HUES48 (cell line): ENCODE results near the gene SOCS1.

ENCODE experiments used
- H3K27ac ChIP-seq: one replicate; pipeline ENCODE4 v1.7.0; 2013; ENCODE audit warnings: low read depth, low read length, inconsistent platforms
- H3K27me3 ChIP-seq: 2 replicates; pipeline ENCODE4 v1.6.1; 2013; ENCODE audit warnings: mild to moderate bottlenecking, low read length; ENCODE audit not compliant: control insufficient read depth, insufficient read depth
- H3K36me3 ChIP-seq: 2 replicates; pipeline ENCODE4 v1.6.1; 2013; ENCODE audit warnings: low read length; ENCODE audit not compliant: control insufficient read depth, insufficient read depth
- H3K4me1 ChIP-seq: 2 replicates; pipeline ENCODE4 v1.6.1; 2013; ENCODE audit warnings: mild to moderate bottlenecking, low read length; ENCODE audit not compliant: control insufficient read depth, insufficient read depth
- H3K4me3 ChIP-seq: 2 replicates; pipeline ENCODE4 v1.5.1; 2013; ENCODE audit warnings: mild to moderate bottlenecking, low read depth, low read length
- H3K9ac ChIP-seq: 2 replicates; pipeline ENCODE4 v1.6.1; 2013; ENCODE audit warnings: mild to moderate bottlenecking, low read depth, low read length, moderate library complexity
- H3K9me3 ChIP-seq: 2 replicates; pipeline ENCODE4 v1.6.1; 2013; ENCODE audit warnings: low read length; ENCODE audit not compliant: control insufficient read depth, insufficient read depth

Gene SOCS1

DNA sequence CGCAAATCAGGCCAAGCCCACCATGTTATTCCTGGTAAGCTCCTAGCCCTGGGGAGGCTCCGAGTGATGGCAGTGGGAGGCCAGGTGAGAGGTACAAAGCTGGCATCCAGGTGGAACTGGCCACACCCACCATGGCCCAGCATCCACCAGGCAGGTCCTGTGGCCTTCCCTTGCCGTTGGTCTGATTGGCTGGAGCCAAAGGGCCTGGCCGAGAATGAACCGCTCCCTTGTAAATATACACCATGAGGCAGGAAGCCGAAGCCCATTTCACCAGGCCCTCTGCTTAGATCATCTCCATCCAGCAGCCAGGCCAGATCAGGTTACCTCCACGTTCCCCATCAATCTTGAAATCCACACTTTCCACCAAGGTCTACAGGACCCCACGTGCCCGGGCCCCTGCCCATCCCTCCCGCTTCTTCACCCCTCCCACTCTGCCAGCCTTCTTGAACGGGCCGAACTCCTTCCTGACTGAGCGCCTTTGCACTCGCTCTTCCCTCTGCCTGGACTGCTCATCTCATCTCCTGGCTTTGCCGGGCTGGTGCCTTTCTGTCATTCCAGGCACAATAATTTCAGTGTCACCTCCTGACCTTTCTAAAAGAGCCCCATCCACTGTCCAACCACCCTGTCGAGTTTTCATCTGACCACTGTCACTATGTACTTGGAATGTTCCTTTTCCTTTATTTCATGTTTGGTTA is 5.8 kb downstream of the SOCS1 start:
- Histone ChIP-seq H3K27ac (no peak overlapping the region), H3K36me3 (peaks cover 12% of the 10 kb centered on the region), H3K4me1 (peaks cover 7% of the 10 kb centered on the region), H3K27me3 (no peaks in the 10 kb centered on the region), H3K9ac (no peak overlapping the region), H3K4me3 (no peak overlapping the region), H3K9me3 (no peaks in the 10 kb centered on the region)

DNA sequence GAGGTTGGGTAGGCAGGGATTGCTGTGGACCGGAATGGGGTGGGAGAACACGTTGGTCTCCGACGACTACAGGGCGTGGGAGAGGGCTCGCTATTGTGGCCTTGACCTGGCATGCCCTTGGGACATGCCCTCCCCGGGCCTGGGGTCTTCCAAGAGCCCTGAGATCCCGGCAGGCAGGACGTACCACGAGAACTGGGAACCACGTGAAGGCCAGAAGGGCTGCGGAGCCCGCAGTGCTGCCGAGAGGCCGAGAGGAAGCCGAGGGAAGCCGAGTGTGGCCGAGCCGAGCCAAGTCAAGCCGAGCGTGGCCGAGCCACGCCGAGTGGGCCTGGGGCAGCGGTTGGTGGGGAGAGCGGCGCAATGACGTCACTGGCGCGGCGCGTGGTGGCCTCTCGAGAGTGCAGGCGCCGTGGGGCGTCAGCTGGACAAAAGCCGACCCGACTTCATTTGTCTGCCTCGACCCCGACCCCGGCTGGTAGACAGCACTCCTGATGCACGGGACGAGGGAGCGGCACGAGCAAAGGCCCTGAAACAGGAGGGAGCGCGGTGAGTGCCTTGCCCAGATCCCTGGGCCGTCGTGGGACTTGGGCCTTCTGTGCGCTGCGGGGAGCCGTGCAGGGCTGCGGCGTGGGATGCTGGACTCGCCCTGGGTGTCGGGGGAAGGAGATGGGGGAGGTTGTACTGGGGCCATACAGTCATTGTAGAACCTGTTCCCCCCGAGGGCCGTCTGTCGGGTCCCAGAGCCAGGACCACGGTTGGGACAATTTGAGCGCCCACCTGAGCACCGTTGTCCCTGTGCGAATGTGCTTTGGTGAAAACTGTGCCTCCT is 6.6 kb downstream of the SOCS1 start:
- peaks cover 7% of the 10 kb centered on the region; the same call in 1 of the 2 replicates for H3K4me1 ChIP-seq
- no peak overlapping the region for H3K9ac ChIP-seq
- peaks cover 12% of the 10 kb centered on the region for H3K36me3 ChIP-seq
- H3K4me3 ChIP-seq: no peak overlapping the region
- H3K27me3 ChIP-seq: no peaks in the 10 kb centered on the region
- H3K27ac ChIP-seq: no peak overlapping the region
- no peaks in the 10 kb centered on the region for H3K9me3 ChIP-seq

DNA sequence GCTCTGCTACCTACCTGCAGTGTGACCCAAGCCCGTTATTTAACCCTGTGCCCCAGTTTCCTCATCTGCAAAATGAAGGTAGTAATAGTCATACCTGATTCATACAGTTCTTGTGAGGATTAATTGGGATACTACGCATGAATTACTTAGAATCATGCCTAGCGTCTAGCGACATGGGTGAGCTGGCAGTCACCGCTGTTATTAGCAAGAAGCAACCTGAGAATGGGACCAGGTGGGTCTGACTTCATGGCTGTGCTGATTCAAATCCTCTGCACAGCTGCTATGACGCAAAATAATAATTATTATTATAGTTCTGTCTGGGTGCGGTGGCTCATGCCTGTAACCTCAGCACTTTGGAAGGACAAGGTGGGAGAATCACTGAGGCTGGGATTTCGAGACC is 7.9 kb downstream of the SOCS1 start:
- H3K9me3 ChIP-seq: no peaks in the 10 kb centered on the region
- H3K27me3 ChIP-seq: no peaks in the 10 kb centered on the region
- 0 out of 2 replicates have a peak, but pooled peaks cover 1% of the 10 kb centered on the region for H3K36me3 ChIP-seq
- no peaks in the 10 kb centered on the region for H3K4me1 ChIP-seq
- no peak overlapping the region for H3K4me3 ChIP-seq
- no peak overlapping the region for H3K9ac ChIP-seq
- no peak overlapping the region for H3K27ac ChIP-seq

DNA sequence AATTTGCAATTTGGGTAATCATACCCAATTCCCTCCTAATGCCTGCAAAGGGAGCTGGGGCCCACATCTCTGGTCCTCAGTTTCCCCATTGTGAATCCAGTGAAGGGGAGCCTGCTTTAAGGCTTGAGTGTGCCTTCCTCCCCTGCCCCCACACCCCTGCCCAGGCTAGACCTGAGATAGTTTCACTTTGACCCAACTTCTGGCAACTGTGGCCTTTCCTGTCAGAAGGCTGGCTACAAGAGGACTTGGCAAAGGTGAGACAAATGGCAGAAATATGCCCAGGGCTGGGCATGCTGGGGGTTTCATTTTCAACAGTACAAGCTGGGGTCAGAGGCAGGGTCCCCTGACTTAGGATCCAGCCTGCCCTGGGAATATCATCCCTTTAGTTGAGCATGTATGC is 10.0 kb downstream of the SOCS1 start:
- H3K27me3 ChIP-seq: no peaks in the 10 kb centered on the region
- H3K27ac ChIP-seq: no peak overlapping the region
- H3K4me3 ChIP-seq: no peak overlapping the region
- no peaks in the 10 kb centered on the region for H3K9me3 ChIP-seq
- no peaks in the 10 kb centered on the region for H3K4me1 ChIP-seq
- H3K9ac ChIP-seq: no peak overlapping the region
- no peaks in the 10 kb centered on the region for H3K36me3 ChIP-seq

DNA sequence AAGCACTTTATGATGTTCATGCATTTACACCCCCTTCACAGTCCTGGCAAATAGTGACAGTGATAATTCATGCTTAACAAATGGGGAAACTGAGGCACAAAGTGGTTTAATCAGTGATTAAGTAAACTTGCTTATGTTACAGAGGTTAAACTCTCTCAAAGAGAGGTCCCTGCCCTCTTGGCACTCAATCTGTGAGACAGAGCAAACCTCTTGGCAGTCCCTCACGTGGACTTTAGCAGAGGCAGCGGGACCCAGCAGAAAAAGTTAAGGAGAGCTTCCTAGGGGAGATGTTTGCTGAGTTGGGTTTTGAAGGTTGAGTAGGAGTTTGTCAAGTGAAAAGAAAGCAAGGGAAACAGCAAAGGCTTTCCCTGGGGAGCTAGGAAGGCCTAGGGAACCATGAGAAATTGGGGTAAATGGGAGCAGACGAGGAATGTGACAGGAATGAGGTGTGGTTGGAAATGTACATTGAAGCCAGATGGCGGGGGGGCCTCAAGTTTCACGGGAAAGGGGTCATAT is 10.7 kb downstream of the SOCS1 start:
- no peak overlapping the region for H3K27ac ChIP-seq
- H3K9me3 ChIP-seq: no peaks in the 10 kb centered on the region
- no peaks in the 10 kb centered on the region for H3K36me3 ChIP-seq
- no peaks in the 10 kb centered on the region for H3K4me1 ChIP-seq
- no peak overlapping the region for H3K9ac ChIP-seq
- no peak overlapping the region for H3K4me3 ChIP-seq
- H3K27me3 ChIP-seq: no peaks in the 10 kb centered on the region

DNA sequence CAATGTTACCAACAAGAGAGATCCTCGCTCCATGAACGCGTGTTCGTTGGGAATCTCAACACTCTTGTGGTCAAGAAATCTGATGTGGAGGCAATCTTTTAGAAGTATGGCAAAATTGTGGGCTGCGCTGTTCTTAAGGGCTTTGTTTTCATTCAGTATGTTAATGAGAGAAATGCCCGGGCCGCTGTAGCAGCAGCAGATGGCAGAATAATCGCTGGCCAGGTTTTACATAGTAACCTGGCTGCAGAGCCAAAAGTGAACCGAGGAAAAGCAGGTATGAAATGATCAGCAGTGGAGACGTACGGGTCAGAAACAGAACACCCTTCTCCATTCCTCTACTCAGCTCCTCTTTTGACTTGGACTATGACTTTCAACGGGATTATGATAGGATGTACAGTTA is 13.3 kb downstream of the SOCS1 start:
- H3K9ac ChIP-seq: no peak overlapping the region
- H3K4me3 ChIP-seq: no peak overlapping the region
- no peaks in the 10 kb centered on the region for H3K4me1 ChIP-seq
- no peak overlapping the region for H3K27ac ChIP-seq
- H3K36me3 ChIP-seq: no peaks in the 10 kb centered on the region
- H3K9me3 ChIP-seq: no peaks in the 10 kb centered on the region
- no peaks in the 10 kb centered on the region for H3K27me3 ChIP-seq

DNA sequence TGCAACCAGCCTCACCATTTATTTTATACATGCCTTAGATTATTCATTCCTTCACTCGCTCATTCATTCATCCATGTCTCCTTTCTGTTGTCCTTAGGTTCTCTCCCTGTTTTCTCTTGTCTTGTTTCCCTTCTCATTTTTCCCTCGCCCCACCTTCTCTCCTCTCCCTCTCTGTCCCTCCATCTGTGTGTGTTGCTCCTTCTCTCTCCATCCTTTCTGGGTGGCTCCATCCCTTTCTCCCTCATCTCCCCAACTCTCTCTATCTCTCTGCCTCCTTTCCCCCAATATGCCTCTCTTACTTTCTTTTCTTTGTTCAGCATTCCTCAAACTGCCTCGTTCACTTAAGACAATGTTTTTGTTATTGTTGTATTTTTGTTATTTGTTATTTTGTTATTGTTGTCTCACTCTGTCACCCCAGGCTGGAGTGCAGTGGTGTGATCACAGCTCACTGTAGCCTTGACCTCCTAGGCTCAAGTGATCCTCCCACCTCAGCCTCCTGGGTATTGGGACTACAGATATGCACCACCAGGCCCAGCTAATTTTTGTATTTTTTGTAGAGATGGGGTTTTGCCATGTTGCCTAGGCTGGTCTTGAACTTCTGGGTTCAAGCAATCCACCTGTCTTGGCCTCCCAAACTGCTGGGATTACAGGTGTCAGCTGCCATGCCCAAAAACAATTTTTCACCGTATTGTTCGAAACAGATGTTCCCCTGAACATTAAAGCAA is 14.4 kb downstream of the SOCS1 start:
- H3K36me3 ChIP-seq: no peaks in the 10 kb centered on the region
- H3K9me3 ChIP-seq: no peaks in the 10 kb centered on the region
- no peak overlapping the region for H3K4me3 ChIP-seq
- H3K27ac ChIP-seq: no peak overlapping the region
- no peak overlapping the region for H3K9ac ChIP-seq
- H3K4me1 ChIP-seq: no peaks in the 10 kb centered on the region
- H3K27me3 ChIP-seq: no peaks in the 10 kb centered on the region

DNA sequence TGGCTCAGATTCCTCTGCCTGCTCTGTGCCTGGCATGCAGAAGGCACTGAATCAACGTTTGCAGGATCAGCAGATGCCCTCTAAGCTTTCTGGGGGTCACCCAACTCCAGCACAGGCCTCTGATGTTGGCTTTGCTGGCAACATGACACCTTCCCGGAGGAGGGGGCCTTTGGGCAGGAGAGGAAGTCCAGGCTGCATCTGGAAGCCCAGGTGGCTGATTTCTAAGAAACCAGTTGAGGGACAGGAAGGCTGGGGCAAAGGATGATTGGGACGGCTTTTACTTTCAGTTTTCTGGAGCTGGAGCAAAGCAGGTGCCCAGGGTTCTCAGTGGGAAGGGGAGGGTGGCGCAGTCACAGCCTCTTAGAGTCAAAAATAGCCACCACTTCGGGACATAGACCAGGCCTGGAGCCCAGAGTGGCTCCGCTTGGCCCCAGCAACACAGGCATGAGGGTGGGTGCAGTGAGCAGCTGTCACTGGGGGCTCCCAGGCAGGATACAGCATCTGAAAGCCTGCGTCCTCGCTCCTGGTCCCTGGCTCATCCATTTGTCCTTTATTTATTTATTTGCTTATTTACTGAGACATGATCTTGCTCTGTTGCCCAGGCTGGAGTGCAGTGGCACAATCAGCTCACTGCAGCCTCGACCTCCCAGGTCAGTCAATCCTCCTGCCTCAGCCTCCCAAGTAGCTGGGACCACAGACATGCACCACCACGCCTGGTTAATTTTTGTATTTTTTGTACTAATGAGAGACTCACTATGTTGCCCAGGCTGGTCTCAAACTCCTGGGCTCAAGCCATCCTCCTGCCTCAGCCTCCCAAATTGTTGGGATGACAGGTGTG is 15.1 kb downstream of the SOCS1 start:
- H3K9me3 ChIP-seq: no peaks in the 10 kb centered on the region
- H3K4me3 ChIP-seq: no peak overlapping the region
- no peaks in the 10 kb centered on the region for H3K27me3 ChIP-seq
- H3K27ac ChIP-seq: no peak overlapping the region
- H3K9ac ChIP-seq: no peak overlapping the region
- no peaks in the 10 kb centered on the region for H3K36me3 ChIP-seq
- no peaks in the 10 kb centered on the region for H3K4me1 ChIP-seq

DNA sequence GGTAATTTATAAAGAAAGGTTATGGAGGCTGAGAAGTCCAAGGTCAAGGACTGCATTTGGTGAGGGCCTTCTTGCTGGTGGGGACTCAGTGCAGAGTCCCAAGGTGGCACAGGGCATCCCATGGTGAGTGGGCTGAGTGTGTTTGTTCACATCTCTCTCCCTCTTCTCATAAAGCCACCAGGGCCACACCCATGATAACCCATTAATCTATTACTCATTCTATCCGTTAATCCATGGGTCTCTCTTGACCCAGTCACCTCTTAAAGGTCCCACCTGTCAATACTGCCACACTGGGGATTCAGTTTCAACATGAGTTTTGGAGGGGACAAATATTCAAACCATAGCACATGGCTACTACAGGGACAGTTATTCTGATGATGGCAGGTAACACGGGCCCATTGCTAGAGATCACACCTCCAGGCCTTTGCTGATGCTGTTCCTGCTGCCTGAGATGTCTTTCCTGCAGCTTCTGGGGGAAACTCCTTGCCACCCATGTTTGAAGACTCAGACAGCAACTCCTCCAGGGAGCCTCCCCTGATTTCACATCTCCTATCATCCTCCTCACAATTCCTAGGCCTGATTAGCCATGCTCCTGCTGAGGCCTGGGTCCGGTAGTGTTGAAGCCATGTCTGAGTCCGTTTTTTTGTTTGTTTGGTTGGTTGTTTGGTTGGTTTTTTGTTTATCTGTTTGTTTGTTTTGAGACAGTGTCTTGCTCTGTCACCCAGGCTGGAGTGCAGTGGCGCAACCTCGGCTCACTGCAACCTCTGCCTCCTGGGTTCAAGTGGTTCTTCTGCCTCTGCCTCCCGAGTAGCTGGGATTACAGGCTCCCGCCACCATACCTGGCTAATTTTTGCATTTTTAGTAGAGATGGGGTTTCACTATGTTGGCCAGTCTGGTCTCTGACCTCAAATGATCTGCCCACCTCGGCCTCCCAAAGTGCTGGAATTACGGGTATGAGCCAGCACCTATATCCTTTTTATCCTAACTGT is 16.1 kb downstream of the SOCS1 start:
- H3K27ac ChIP-seq: no peak overlapping the region
- H3K9me3 ChIP-seq: no peaks in the 10 kb centered on the region
- no peaks in the 10 kb centered on the region for H3K4me1 ChIP-seq
- no peaks in the 10 kb centered on the region for H3K27me3 ChIP-seq
- H3K4me3 ChIP-seq: no peak overlapping the region
- no peak overlapping the region for H3K9ac ChIP-seq
- no peaks in the 10 kb centered on the region for H3K36me3 ChIP-seq
